ENCODE measurements around the gene MRAS.
A peak's percentile ranks its signal among the peaks of the same experiment; 100 is the strongest.

Gene MRAS

DNA sequence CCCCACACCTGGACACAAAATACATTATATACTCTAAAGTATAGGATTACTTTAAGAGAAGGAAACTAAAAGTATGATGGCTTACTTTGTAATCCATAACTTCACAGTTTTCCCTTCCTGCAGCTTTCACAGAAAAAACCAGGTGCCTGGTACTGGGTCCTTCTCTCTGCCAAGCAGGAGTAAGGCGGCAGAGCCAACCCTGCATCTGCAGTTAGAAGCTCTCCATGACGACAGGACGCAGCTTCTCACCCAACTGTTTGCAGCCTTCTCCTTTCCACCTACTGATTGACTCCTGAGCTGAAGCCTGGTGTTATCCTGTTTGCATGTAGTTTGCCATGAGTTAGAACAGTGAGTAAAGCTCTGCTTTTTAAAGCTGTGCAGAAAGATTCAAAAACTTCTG lies 6.7 kb downstream of the MRAS start:
- Mint-ChIP-seq H3K27me3 (ENCODE audit: low read depth, poor library complexity) (peaks cover 6% of the 10 kb centered on the region), H3K36me3 (ENCODE audit: low read depth) (peaks cover 6% of the 10 kb centered on the region), H3K4me3 (no peak overlapping the region), H3K4me1 (peaks cover 29% of the 10 kb centered on the region), H3K27ac (no peak overlapping the region), H3K9me3 (no peaks in the 10 kb centered on the region)
- DNase-seq: no peak
- TF ChIP-seq, protein P1, sequence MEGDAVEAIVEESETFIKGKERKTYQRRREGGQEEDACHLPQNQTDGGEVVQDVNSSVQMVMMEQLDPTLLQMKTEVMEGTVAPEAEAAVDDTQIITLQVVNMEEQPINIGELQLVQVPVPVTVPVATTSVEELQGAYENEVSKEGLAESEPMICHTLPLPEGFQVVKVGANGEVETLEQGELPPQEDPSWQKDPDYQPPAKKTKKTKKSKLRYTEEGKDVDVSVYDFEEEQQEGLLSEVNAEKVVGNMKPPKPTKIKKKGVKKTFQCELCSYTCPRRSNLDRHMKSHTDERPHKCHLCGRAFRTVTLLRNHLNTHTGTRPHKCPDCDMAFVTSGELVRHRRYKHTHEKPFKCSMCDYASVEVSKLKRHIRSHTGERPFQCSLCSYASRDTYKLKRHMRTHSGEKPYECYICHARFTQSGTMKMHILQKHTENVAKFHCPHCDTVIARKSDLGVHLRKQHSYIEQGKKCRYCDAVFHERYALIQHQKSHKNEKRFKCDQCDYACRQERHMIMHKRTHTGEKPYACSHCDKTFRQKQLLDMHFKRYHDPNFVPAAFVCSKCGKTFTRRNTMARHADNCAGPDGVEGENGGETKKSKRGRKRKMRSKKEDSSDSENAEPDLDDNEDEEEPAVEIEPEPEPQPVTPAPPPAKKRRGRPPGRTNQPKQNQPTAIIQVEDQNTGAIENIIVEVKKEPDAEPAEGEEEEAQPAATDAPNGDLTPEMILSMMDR (IDR thresholded peaks at IDR 0.05): no peak

GRCh38 chr3:138356730-138357405 lies 8.5 kb downstream of the MRAS start:
- no peak for DNase-seq
- H3K27me3 Mint-ChIP-seq (ENCODE audit: low read depth, poor library complexity): peaks cover 6% of the 10 kb centered on the region
- no peaks in the 10 kb centered on the region for H3K9me3 Mint-ChIP-seq
- TF ChIP-seq, protein P1 (IDR thresholded peaks at IDR 0.05): no peak
- peaks cover 35% of the 10 kb centered on the region for H3K4me1 Mint-ChIP-seq
- H3K27ac Mint-ChIP-seq: no peak overlapping the region
- H3K4me3 Mint-ChIP-seq: no peak overlapping the region
- peaks cover 6% of the 10 kb centered on the region for H3K36me3 Mint-ChIP-seq (ENCODE audit: low read depth)

DNA sequence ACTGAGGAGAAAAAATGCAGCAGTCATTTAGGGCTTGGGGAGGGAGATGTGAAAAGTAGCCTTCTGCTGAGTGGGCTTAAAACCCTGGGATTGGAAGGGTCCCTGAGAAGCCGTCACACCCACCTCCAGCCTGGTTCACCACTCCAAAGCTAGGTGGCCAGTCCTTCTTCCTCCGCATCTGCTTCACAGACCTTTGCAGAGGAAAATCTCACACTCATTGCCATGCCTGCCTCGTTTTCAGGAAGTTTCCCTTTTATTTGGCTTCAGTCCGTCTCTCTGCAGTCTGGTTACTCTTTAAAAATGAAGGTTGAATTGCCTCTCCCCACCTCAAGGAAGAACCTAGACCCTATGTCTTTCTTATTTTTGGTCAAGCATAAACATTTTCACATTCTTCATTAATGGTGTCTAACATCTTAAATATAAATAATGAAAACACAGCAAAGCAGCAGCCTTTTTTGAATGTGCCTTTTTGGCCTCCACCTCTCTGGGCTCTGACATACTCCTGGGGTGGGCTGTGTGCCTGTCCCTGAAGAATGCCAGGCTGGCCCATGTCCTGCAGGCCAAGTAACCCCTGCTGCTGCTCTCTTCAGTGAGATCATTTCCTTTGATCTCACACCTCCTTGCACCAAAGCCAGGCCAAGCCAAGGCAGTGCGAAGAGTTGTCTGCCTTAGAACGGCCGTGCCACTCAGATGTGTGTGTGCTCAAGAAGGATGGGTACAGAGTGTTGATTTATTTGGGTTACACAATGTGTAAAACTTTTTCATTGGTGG lies 11.0 kb downstream of the MRAS start:
- H3K4me3 Mint-ChIP-seq: no peak overlapping the region
- DNase-seq: no peak
- no peaks in the 10 kb centered on the region for H3K9me3 Mint-ChIP-seq
- peaks cover 6% of the 10 kb centered on the region for H3K36me3 Mint-ChIP-seq (ENCODE audit: low read depth)
- H3K27me3 Mint-ChIP-seq (ENCODE audit: low read depth, poor library complexity): no peaks in the 10 kb centered on the region
- TF ChIP-seq, protein P1 (IDR thresholded peaks at IDR 0.05): no peak
- peak overlapping the region; percentile 22 for H3K27ac Mint-ChIP-seq
- H3K4me1 Mint-ChIP-seq: peaks cover 52% of the 10 kb centered on the region

GRCh38 chr3:138359919-138360868 lies 11.8 kb downstream of the MRAS start:
- no peak overlapping the region for H3K27ac Mint-ChIP-seq
- TF ChIP-seq, protein P1 (IDR thresholded peaks at IDR 0.05): no peak
- H3K4me3 Mint-ChIP-seq: no peak overlapping the region
- no peaks in the 10 kb centered on the region for H3K27me3 Mint-ChIP-seq (ENCODE audit: low read depth, poor library complexity)
- no peak for DNase-seq
- peaks cover 5% of the 10 kb centered on the region for H3K36me3 Mint-ChIP-seq (ENCODE audit: low read depth)
- H3K9me3 Mint-ChIP-seq: no peaks in the 10 kb centered on the region
- peaks cover 52% of the 10 kb centered on the region for H3K4me1 Mint-ChIP-seq

- TF ChIP-seq, protein P1 (IDR thresholded peaks at IDR 0.05): no peak
- peak overlapping the region; percentile 64 for H3K27ac Mint-ChIP-seq
- no peaks in the 10 kb centered on the region for H3K36me3 Mint-ChIP-seq (ENCODE audit: low read depth)
- H3K27me3 Mint-ChIP-seq (ENCODE audit: low read depth, poor library complexity): no peaks in the 10 kb centered on the region
- no peak overlapping the region for H3K4me3 Mint-ChIP-seq
- peaks cover 52% of the 10 kb centered on the region for H3K4me1 Mint-ChIP-seq
- no peak for DNase-seq
- no peaks in the 10 kb centered on the region for H3K9me3 Mint-ChIP-seq
Observed at GRCh38 chr3:138360869-138361525, 12.6 kb downstream of the MRAS start.
